ENCODE data around the gene GNG13.
"Not testable (repeated sequence)": the region's sequence is repeated elsewhere in the genome, so short reads cannot be mapped to it uniquely, and the experiment has no call there.

The GNG13 gene

DNA sequence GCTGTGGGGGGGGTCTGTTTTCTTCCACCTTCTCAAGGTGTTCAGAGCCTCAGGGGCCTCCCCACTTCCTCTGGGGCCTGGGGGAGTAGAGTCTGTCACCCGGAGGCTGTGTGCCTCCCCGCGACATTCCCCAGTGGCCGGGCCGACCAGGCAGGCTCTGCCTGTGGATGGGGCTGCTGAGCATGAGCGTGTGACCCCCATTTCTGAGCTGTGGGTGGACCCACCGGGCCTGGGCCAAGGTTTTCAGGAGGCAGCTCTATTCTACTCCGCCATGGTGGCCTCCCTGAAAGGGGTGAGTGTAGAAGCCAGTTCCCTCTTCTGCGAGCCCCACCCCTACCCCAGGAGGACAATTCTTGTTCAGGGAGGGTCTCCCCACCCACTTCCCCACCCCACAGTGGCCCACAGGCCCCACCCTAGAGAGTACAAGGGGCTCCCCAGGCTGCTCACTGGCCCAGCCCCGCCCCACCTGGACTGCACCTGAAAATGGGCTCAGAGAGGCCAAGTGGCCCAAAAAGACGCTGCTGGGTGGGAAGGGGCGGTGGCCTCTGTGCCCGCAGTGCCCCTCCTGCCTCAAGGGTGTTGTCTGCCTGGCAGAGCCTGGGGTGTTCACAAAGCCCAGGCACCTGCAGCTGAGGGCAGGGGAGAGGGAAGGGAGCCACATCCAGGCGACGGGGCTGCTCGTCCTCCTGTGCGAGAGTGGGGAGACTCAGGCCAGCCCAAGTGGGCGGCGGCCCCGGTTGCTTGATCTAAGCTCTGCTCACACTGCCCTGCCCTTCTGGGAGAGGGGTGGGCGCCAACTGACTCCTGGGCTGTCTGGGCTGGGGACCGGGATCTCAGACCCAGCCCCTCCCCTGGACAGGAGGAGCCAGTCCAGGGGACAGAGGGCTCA, 38.7 kb downstream of the GNG13 start:
- no peak for DNase-seq (ENCODE audit: low read depth in 2 of 2)

DNA sequence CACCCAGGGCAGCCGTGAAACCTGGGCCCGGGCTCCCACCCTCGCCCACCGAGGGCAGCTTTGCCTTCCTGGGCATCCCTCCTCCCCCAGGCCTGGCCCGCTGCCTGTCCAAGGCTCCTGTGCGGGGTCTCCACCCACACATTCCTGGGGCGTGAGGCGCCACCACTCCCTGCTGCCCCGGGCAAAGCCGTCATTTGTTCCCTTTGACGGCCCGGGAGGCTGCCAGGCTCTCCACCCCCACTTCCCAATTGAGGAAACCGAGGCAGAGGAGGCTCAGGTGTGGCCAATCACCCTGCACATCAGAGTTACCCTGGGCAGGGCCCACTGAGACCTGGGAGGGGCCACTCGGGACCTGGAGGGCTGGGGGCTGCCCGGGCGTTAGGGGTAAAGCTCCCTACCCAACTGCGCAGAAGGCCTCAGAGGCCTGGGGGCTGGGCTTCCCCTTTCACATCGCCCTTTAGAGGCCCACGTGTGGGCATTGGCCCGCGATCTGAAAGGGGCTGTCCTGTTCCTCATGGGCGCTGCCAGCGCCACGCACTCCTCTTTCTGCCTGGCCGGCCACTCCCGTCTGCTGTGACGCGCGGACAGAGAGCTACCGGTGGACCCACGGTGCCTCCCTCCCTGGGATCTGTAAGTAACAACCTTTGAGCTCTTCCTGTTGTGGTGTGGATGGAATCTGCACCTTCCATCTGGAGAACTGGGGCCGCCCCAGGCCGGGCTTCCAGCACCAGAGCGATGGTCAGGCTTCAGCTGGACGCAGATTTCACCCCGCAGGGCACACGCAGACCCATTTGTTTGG, 39.8 kb downstream of the GNG13 start, which contains the start of gene MSLN:
MSLN (plus strand) TSS at position 190 of the 799 bp plus-strand sequence. CDS start 1,947 bp downstream, outside the sequence.
- DNase-seq (ENCODE audit: low read depth in 2 of 2), result no peak

DNA sequence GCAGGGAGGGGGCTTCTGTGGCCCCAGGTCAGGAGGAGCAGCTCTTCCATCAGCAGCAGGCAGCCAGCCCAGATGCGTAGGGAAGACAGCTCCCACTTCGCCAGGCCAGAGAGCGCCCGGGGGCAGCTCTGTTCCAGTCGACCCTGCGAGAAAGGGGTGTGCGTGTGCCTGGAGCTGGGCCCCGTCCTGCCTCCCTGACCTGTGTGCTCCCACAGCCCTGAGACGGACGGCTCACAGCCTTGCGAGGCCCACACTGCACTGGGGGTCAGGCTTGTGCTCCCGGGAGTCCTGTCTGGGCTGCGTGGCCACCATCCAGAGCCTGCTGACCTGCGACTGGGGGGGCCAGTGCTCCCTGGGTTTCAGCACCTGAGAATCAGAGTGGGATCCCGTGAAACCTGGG, 40.5 kb downstream of the GNG13 start:
- DNase-seq (ENCODE audit: low read depth in 2 of 2), result no peak

DNA sequence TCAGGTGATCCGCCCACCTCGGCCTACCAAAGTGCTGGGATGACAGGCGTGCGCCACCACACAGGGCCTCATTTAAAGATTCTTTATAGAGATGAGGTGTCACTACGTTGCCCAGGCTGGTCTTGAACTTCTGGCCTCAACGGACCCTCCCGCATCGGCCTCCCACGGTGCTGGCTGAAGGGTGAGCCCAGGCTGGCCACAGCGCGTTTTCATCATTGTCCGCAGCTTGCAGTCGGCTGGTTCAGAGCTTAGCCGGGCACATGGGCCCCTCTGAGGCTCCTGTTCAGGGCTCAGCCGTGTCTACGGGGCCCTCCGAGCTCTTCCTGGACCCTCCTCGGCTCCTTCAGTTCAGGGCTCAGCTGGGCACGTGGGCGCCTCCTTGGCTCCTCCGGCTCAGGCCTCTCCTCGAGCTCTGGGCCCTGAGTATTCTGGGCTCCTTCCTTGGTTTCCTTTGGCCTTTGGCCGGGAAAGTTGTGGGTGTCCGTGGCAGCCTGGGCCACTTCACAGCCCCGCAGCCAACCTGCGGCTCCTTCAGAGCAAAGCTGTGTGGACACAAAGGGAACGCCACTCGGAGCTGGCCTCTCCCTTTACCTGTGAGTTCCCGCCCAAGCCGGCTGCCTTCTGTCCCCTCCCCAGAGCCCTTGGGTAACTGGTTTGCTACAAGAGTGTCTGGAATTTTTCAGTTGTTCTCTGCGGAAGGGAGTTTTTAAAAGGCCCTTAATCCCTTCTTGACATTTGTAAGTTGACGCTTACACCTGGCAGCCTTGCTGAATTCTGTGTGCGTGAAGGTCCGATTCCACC, 41.2 kb downstream of the GNG13 start:
- no peak for DNase-seq (ENCODE audit: low read depth in 2 of 2)

DNA sequence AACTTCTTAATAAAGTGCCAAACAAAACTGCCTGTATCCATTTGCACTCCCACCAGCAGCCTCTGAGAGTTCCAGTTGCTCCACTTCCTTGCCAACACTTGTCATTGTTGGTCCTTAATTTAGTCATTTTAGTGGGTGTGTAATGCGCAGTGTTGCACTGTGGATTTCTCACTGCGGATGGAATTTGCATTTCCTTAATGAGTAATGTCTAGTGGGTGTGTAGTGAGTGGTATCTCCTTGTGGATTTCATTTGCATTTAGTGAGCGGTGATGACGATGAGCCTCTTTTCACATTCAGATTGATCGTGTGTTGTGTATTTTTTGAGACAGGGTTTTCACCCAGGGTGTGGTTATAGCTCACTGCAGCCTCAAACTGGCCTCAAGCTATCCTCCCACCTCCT, 44.1 kb downstream of the GNG13 start:
- DNase-seq (ENCODE audit: low read depth in 2 of 2), result no peak

DNA sequence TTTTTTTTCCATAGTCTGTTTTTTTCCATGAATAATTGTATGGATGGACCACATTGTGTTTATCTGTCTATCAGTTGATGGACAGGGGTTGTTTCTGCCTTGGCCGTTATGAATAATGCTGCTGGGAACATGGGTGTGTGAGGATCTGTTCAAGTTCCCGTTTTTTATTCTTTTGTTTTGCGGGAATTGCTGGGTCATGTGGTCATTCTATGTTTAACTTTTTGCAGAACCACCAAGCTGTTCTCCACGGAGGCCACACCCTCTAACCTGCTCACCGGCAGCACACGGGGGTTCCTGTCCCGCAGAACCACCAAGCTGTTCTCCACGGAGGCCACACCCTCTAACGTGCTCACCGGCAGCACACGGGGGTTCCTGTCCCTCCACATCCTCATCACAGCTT, 45.9 kb downstream of the GNG13 start:
- no peak for DNase-seq (ENCODE audit: low read depth in 2 of 2)

DNA sequence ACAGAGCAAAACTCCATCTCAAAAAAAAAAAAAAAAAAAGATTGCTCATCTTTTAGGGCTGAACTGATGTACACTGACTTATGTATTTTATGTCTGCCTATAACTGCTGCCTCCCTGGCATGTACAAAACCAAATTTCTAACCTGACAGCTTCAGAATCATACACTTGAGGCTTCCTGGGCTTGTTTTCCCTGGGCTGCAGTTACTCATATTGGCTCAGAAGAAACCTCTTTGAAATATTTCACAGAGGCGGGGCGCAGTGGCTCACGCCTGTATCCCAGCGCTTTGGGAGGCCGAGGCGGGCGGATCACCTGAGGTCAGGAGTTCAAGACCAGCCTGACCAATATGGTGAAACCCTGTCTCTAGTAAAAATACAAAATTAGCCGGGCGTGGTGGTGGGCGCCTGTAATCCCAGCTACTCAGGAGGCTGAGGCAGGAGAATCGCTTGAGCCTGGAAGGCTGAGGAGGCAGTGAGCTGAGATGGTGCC, 46.4 kb downstream of the GNG13 start:
- DNase-seq (ENCODE audit: low read depth in 2 of 2), result not testable (repeated sequence)

DNA sequence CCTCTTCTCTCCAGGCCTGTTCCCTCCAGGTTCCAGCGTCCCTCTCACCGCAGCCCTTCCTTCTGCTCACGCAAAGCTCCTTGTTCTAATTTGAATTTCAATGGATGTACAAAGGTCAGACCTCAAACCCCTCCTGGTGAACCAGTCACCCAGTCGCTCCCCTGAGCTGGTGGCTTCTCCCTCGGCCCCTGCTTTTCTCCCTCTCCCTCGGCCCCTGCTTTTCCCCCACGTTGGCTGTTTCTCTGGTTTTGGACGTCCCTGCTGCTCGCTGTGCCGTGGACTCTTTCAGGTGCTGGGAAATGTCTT, 48.6 kb downstream of the GNG13 start:
- no peak for DNase-seq (ENCODE audit: low read depth in 2 of 2)

DNA sequence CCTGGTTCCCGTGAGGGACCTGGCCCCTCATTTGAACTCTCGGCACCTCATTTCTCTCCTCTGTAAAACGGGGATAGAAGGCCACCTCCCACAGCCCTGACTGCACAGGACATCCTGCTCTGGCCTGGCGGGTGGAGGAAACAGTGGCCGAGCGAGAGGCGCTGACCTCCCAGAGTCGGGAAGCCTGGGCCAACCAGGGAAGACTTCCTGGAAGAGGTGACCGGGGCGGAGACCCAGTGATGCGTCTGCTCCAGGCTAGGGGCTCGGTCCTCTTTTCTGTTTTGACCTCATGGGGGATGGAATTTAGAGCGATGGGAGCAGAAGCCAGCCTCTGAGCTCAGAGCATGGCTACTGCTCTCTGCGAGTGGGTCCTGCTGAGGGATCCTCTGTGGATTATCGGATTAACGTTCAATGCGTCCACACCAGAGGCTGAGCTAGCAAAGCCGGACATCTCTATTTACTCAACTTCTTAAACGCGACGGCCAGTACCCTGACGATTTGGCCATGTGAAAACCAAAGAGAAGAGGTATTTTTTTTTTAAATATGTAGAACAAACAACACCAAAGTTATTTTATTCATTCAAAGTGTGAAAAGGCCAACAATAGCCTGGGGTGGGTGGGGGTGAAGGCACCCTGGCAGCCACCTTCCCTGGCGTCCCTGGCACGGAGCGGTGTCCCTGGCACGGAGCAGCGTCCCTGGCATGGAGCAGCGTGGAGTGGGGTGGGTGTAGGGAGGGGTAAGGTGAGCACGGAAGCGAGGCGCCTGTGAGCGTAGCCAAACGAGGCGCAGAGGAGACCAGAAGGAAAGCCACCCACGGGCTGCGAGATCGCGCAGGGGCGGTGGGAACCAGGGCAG, 49.2 kb downstream of the GNG13 start:
- DNase-seq (ENCODE audit: low read depth in 2 of 2), result no peak

DNA sequence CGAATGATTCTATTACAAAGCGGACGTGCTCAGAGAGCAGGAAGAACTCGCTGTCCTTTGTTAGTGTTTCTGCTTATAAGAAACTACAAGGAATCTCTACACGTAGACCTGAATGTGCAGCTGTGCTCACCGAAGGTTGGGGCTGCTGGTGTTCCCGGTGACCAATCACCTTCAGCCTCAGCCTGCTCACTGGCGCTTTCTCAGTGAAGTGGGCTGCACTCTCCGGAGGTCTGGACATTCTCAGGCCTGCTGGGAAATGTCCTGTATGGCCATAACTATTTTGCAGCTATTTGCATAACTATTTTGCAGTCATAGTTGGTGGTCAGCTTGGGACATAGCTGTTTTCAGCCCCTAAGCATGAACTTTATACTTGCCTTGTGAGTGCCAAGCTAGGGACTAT, 50.0 kb downstream of the GNG13 start:
- DNase-seq (ENCODE audit: low read depth in 2 of 2), result no peak

DNA sequence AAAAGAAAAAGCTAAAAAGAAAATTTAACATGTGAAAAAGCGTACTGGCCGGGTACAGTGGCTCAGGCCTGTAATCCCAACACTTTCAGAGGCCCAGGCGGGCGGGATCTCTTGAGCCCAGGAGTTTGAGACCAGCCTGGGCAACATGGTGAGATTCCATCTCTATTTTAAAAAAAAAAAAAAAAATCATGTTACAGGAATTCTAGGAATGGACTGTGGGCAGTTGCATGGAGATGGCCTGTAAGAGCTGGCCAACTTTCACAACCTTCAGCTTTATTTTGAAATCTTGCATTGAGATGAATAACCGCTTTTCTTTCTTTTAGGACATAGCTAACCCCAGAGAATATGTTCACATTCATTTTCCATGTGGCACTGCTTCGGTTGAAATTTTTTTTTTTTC, 51.5 kb downstream of the GNG13 start:
- no peak for DNase-seq (ENCODE audit: low read depth in 2 of 2)
